Activated B cell treated with CpG ODN at 0.5 μM for 24 hours (primary cell): ENCODE data around the gene RDH16. TPM values are rescaled to one million over a fixed set of nuclear protein-coding genes. Genes with fewer than 3 reads are reported as not detected.
"Not testable (repeated sequence)": the region's sequence is repeated elsewhere in the genome, so short reads cannot be mapped to it uniquely, and the experiment has no call there.

Experiments
- ATAC-seq: fragments of 200-7000 bp; cut with Tn5 transposase; one replicate; pipeline ENCODE4 v1.10.0; 2021; ENCODE audit warnings: low read depth, mild to moderate bottlenecking, moderate library complexity
- CTCF ChIA-PET: fragments of 350-600 bp; sonication (Branson Sonifier 250); formaldehyde crosslinking; loops from one replicate; lab custom pipeline; 2021; ENCODE audit warnings: antibody characterized with exemption; lab: Charles Lee
- POLR2A ChIA-PET: fragments of 350-600 bp; sonication (Branson Sonifier 250); formaldehyde crosslinking; loops from one replicate; lab custom pipeline; 2021; ENCODE audit warnings: antibody characterized with exemption; lab: Charles Lee
- DNase-seq: peaks from one replicate; pipeline ENCODE4 v3.0.0; 2022
- H3K27ac Mint-ChIP-seq: one replicate; pipeline ENCODE4 v1.8.0; 2020; ENCODE audit warnings: mixed read lengths
- H3K27me3 Mint-ChIP-seq: one replicate; pipeline ENCODE4 v1.8.0; 2021; ENCODE audit warnings: mixed read lengths
- H3K36me3 Mint-ChIP-seq: one replicate; pipeline ENCODE4 v1.8.0; 2021; ENCODE audit warnings: low read depth, mixed read lengths
- H3K4me1 Mint-ChIP-seq: one replicate; pipeline ENCODE4 v1.8.0; 2021; ENCODE audit warnings: mixed read lengths
- H3K4me3 Mint-ChIP-seq: one replicate; pipeline ENCODE4 v1.8.0; 2020; ENCODE audit warnings: mild to moderate bottlenecking, mixed read lengths
- H3K9me3 Mint-ChIP-seq: one replicate; pipeline ENCODE4 v1.8.0; 2020; ENCODE audit warnings: mixed read lengths
- intact Hi-C: fragments of 100-400 bp; cut with micrococcal nuclease; formaldehyde crosslinking; loops from one replicate; pipeline ENCODE4 v1.15.1; 2024
- total RNA-seq: library from RNA; stranded (reverse); gene quantifications from 2 replicates; pipeline ENCODE4 v1.2.3, GENCODE V29; 2022
- TF ChIP-seq, protein P1 (sequence below): fragments of 200-600 bp; IDR thresholded peaks from one replicate; pipeline ENCODE4 v1.8.0; 2022; ENCODE audit warnings: antibody characterized with exemption, mild to moderate bottlenecking

The RDH16 gene
- total RNA-seq, 1 donor from 2014 or later: 0.47 TPM

DNA sequence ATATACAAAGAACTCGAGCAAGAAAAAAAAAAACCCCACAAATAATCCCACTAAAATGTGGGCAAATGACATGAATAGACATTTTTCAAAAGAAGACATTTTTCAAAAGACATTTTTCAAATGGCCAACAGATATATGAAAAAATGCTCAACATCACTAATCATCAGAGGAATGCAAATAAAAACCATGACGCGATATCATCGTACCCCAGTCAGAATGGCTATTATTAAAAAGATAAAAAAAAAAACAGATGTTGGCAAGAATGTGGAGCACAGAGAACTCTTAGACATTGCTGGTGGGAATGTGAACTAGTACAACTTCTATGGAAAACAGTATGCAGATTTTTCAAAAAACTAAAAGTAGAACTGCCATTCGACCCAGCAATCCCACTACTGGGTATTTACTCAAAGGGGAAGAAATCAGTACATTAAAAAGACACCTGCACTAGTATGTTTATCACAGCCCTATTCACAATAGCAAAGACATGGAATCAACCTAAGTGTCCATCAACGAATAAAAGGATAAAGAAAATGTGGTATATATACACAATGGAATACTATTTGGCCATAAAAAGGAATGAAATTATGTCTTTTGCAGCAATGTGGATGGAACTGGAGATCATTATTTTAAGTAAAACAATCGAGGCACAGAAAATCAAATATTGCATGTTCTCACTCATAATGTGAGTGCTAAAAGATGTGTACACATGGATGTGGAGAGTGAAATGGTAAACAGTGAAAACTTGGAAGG, 32.6 kb upstream of the RDH16 start:
- ATAC-seq: no peak
- peaks cover 6% of the 10 kb centered on the region for H3K27me3 Mint-ChIP-seq
- no peak overlapping the region for H3K4me3 Mint-ChIP-seq
- H3K36me3 Mint-ChIP-seq: no peaks in the 10 kb centered on the region
- CTCF ChIA-PET: interaction anchor here (0.8 to 4.4 kb wide), 2 partner anchors 233 kb away, joined by 3 to 68 read pairs; no protein-coding TSS in a partner anchor
- H3K27ac Mint-ChIP-seq: no peak overlapping the region
- H3K9me3 Mint-ChIP-seq: no peaks in the 10 kb centered on the region
- TF ChIP-seq, protein P1, sequence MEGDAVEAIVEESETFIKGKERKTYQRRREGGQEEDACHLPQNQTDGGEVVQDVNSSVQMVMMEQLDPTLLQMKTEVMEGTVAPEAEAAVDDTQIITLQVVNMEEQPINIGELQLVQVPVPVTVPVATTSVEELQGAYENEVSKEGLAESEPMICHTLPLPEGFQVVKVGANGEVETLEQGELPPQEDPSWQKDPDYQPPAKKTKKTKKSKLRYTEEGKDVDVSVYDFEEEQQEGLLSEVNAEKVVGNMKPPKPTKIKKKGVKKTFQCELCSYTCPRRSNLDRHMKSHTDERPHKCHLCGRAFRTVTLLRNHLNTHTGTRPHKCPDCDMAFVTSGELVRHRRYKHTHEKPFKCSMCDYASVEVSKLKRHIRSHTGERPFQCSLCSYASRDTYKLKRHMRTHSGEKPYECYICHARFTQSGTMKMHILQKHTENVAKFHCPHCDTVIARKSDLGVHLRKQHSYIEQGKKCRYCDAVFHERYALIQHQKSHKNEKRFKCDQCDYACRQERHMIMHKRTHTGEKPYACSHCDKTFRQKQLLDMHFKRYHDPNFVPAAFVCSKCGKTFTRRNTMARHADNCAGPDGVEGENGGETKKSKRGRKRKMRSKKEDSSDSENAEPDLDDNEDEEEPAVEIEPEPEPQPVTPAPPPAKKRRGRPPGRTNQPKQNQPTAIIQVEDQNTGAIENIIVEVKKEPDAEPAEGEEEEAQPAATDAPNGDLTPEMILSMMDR: no peak
- intact Hi-C loops: no loop called here
- peaks cover 12% of the 10 kb centered on the region for H3K4me1 Mint-ChIP-seq
- no peak for DNase-seq
- POLR2A ChIA-PET: no interaction called here

DNA sequence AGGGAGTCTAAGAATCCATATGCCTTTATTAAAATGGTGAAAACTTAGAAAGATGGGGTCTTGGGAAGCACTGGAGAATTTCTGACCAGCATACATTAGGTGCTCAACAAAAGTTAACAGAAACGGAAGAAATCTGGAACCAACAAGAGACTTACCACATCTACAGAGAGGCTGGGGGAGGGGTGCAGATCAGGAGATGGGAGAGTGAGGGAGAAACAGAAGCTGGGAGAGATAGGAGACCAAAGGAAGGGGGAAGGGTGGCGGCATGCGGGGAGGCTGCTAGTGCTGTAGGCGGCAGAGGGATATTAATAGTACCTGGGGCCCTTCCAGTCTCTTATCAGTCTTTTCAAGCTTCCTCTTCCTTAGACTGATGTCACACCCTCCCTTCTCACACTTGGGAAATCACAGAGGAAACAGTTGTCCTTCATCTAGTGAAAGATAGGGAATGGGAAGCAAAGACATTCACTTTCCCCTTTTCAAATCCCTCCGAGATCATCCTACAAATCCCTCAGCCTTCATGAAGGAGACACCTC, 30.9 kb upstream of the RDH16 start:
- no peak overlapping the region for H3K27ac Mint-ChIP-seq
- no peaks in the 10 kb centered on the region for H3K9me3 Mint-ChIP-seq
- no peak overlapping the region for H3K4me3 Mint-ChIP-seq
- H3K4me1 Mint-ChIP-seq: peaks cover 12% of the 10 kb centered on the region
- TF ChIP-seq, protein P1: no peak
- CTCF ChIA-PET: interaction anchor here (0.7 to 4.4 kb wide), 13 partner anchors 9 to 474 kb away, joined by 3 to 68 read pairs (median 8); partner anchors contain the start of gene HSD17B6
- intact Hi-C loops: no loop called here
- POLR2A ChIA-PET: interaction anchor here (0.5 to 1.0 kb wide), 4 partner anchors 16 to 236 kb away, joined by 3 to 5 read pairs (median 4); no protein-coding TSS in a partner anchor
- DNase-seq: no peak
- H3K27me3 Mint-ChIP-seq: peaks cover 6% of the 10 kb centered on the region
- no peaks in the 10 kb centered on the region for H3K36me3 Mint-ChIP-seq
- ATAC-seq: no peak

DNA sequence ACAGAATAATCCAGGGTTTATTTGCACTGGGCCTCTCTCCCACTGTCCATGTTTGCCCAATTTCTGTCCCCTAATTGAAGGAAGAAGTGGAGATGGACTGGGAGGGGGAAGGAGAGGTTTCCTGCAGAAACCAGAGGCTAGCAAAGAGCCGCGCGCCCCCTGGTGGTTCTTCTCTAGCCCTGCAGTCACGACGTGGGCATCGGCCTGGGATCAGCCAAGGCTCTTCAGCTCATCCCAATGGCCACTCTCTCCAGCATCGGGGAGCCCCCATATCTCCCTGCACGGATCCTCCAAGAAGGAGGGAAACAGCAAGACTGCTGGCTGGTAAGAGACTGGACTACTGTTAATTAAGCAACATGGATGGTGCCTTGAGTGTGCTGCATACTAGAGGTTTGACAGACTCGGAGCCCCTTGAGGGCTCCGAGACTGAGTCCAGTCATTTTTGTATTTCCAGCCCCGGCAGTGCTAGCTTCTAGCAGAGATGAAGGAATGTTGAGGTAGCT, 30.2 kb upstream of the RDH16 start:
- ATAC-seq: peak; percentile 96
- Mint-ChIP-seq H3K36me3 (no peaks in the 10 kb centered on the region), H3K4me3 (peak overlapping the region; percentile 35), H3K27me3 (peaks cover 6% of the 10 kb centered on the region), H3K9me3 (no peaks in the 10 kb centered on the region), H3K4me1 (peaks cover 12% of the 10 kb centered on the region), H3K27ac (no peak overlapping the region)
- POLR2A ChIA-PET: interaction anchor here (0.5 to 1.0 kb wide), 3 partner anchors 16 to 124 kb away, joined by 3 to 5 read pairs (median 3); no protein-coding TSS in a partner anchor
- CTCF ChIA-PET: interaction anchor here (0.6 to 4.4 kb wide), 15 partner anchors 10 to 474 kb away, joined by 3 to 68 read pairs (median 7); partner anchors contain the start of genes HSD17B6 and STAT6
- intact Hi-C loops: loop anchor here (1.0 to 2.0 kb wide), 5 partner anchors 19 to 474 kb away; partner anchors contain the start of gene ZBTB39
- peak; percentile 66 for DNase-seq
- TF ChIP-seq, protein P1: peak; percentile 89

DNA sequence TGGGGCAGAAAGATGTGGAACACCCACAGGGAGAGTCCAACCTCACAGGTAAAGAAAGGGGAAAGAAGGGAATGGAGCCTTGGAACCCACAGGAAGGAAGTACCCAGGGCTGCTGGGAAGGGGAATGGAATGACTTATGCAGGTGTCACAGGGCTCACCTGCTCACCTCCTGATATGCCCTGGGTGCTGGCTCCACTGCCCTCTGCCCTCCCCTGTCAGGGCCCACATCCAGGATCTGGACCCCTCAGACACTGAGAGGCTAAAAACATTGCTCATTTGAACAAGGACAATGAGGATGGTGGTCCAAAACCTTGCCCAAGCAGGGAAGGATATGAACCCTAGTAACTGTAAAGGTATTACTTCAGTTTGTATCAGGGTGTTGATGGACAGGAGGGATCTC, 29.6 kb upstream of the RDH16 start:
- no peak for ATAC-seq
- H3K4me1 Mint-ChIP-seq: peaks cover 12% of the 10 kb centered on the region
- H3K27ac Mint-ChIP-seq: no peak overlapping the region
- peaks cover 6% of the 10 kb centered on the region for H3K27me3 Mint-ChIP-seq
- ChIA-PET CTCF (interaction anchor here (0.6 to 4.4 kb wide), 13 partner anchors 11 to 473 kb away, joined by 3 to 68 read pairs (median 7); partner anchors contain the start of genes HSD17B6 and STAT6), POLR2A (interaction anchor here (0.6 to 1.0 kb wide), 3 partner anchors 17 to 434 kb away, joined by 3 read pairs; no protein-coding TSS in a partner anchor)
- peak overlapping the region; percentile 35 for H3K4me3 Mint-ChIP-seq
- DNase-seq: no peak
- TF ChIP-seq, protein P1: no peak
- H3K36me3 Mint-ChIP-seq: no peaks in the 10 kb centered on the region
- no peaks in the 10 kb centered on the region for H3K9me3 Mint-ChIP-seq
- intact Hi-C loops: loop anchor here (1.0 to 2.0 kb wide), 5 partner anchors 20 to 474 kb away; partner anchors contain the start of gene ZBTB39

DNA sequence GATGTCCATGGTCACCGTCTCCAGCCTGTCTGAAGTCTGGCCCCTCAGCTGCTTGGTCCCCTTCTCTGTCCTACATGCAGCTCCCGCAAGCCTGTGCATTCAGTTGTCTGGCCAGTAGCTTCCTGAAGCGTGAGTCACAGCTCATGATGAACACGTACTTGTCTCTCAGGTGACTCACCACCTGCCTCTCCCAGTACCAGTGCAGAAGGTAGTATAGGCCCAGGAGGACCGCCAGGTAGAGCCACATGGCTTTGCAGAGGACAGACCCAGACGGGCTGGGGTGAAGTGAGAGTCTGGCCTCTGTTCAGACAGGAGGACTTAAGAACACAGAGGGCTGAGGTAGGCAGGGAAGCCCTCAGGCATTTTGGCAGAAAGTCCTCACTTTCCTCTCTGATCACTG, 28.3 kb upstream of the RDH16 start:
- DNase-seq, H3K36me3 Mint-ChIP-seq, H3K27ac Mint-ChIP-seq, ATAC-seq, H3K4me3 Mint-ChIP-seq, H3K4me1 Mint-ChIP-seq, POLR2A ChIA-PET, H3K27me3 Mint-ChIP-seq, H3K9me3 Mint-ChIP-seq: not testable (repeated sequence)
- intact Hi-C loops: loop anchor here (2.0 kb wide), 1 partner anchor 21 kb away; the partner anchor contains the start of gene ZBTB39
- CTCF ChIA-PET: interaction anchor here (0.6 to 4.4 kb wide), 4 partner anchors 16 to 260 kb away, joined by 3 to 68 read pairs (median 7); partner anchors contain the start of genes HSD17B6 and NACA
